Measurements from ENCODE around the gene EOLA1.

DNA sequence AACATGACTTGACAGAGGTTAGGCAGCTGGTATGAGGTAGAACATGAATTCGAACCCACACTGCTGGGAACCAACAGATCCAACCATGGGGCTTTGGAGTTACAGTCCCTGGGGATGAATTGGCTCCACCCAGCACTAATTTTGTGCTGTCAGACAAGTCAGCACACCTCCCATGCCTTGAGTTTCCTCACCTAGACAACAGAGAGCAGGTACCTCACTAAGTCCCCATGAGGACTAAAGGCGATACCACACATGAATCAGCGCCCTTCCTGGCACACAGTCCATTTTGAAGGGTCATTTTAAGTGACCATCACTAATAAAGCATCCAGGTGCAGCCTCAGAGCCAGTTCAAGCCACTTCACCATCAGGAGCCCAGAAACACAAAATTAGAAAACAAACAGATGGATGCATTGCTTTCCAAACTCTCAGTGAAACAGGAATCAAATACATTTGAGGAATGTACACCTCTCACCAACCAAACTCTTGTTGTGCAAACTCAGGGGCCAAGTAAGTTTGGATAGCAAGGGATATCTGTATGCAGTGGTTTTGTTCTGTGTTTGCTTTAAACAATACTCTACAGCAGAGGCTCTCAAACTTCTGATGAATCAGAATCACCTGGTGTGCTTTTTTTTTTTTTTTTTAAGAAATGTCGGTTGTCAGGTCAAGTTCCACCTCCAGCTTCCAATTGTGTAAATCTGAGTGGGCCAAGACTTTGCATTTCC is 45.8 kb upstream of the EOLA1 start:
- TF ChIP-seq, protein P1, sequence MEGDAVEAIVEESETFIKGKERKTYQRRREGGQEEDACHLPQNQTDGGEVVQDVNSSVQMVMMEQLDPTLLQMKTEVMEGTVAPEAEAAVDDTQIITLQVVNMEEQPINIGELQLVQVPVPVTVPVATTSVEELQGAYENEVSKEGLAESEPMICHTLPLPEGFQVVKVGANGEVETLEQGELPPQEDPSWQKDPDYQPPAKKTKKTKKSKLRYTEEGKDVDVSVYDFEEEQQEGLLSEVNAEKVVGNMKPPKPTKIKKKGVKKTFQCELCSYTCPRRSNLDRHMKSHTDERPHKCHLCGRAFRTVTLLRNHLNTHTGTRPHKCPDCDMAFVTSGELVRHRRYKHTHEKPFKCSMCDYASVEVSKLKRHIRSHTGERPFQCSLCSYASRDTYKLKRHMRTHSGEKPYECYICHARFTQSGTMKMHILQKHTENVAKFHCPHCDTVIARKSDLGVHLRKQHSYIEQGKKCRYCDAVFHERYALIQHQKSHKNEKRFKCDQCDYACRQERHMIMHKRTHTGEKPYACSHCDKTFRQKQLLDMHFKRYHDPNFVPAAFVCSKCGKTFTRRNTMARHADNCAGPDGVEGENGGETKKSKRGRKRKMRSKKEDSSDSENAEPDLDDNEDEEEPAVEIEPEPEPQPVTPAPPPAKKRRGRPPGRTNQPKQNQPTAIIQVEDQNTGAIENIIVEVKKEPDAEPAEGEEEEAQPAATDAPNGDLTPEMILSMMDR (IDR thresholded peaks at IDR 0.05; ENCODE audit: low read depth, low read length, poor library complexity, severe bottlenecking): no peak
- TF ChIP-seq EZH2phosphoT487 (IDR thresholded peaks at IDR 0.05; ENCODE audit: borderline replicate concordance, low read length): no peak
